HepG2 (cell line): ENCODE data around the gene UBE2H. TPM values are rescaled to one million over a fixed set of nuclear protein-coding genes. Genes with fewer than 3 reads are reported as not detected.

Source experiments
- ATAC-seq: fragments of 200-7000 bp; cut with Tn5 transposase; 3 replicates; pipeline ENCODE4 v1.9.1; 2020; ENCODE audit warnings: mild to moderate bottlenecking, moderate library complexity
- BruUV-seq: library from RNA; stranded (reverse); fragments of 400-500 nt; replicated peaks from 2 replicates; lab custom pipeline; 2021; lab: Mats Ljungman, UMichigan
- CTCF ChIA-PET: fragments of 300-600 bp; formaldehyde crosslinking; extraction: SDS; loops from one replicate; lab custom pipeline; 2021; ENCODE audit warnings: low total read pairs, inconsistent platforms, low intra/inter-chr PET ratio; lab: Yijun Ruan, JAX
- POLR2A ChIA-PET: fragments of 350-600 bp; sonication (Branson Sonifier 250); formaldehyde crosslinking; loops from one replicate; lab custom pipeline; 2020; ENCODE audit warnings: antibody characterized with exemption, inconsistent platforms; lab: Yijun Ruan, JAX
- DNase-seq: peaks from one replicate; pipeline ENCODE4 v3.0.0-alpha.2; 2015; ENCODE audit warnings: low spot score
- FAIRE-seq: peaks from 3 replicates; lab custom pipeline; 2011; peaks lifted over from hg19 to GRCh38; lab: Jason Lieb, UNC
- H2AFZ ChIP-seq: one replicate; pipeline ENCODE4 v1.6.1; 2011; ENCODE audit warnings: low read length, inconsistent platforms
- H3K27ac ChIP-seq: fragments of 300-600 bp; 3 replicates; pipeline ENCODE4 v1.8.0; 2011; ENCODE audit warnings: mixed run types, mild to moderate bottlenecking, mixed read lengths, low read length, inconsistent platforms; ENCODE audit not compliant: insufficient read depth; ENCODE audit errors: extremely low read length
- H3K27me3 ChIP-seq, 2 experiments: fragments of 200-600 bp in 1 of 2; 2 replicates in 1 of 2; 3 replicates in 1 of 2; pipeline versions ENCODE4 v1.6.0 to v1.8.0; 2011; ENCODE audit warnings: low read length in 2 of 2, mild to moderate bottlenecking in 2 of 2, moderate library complexity in 2 of 2, inconsistent platforms in 1 of 2; ENCODE audit not compliant: insufficient read depth in 2 of 2, control insufficient read depth in 1 of 2
- H3K36me3 ChIP-seq, 2 experiments: fragments of 200-600 bp in 1 of 2; replicated peaks in 1 of 2; 2 replicates in 1 of 2; 3 replicates in 1 of 2; pipeline versions ENCODE4 v1.5.1 to v1.8.0; 2011; ENCODE audit warnings: low read length in 2 of 2, inconsistent platforms in 1 of 2; ENCODE audit not compliant: insufficient read depth in 2 of 2, control insufficient read depth in 1 of 2
- H3K4me1 ChIP-seq: 2 replicates; pipeline ENCODE4 v1.5.1; 2012; ENCODE audit warnings: low read length, inconsistent platforms; ENCODE audit not compliant: insufficient read depth
- H3K4me2 ChIP-seq: 2 replicates; pipeline ENCODE4 v1.6.0; 2011; ENCODE audit warnings: low read depth, low read length, inconsistent platforms
- H3K4me3 ChIP-seq, 3 experiments: fragments of 200-600 bp in 1 of 3; sonication (generic), shearing (Covaris generic) in 1 of 3; replicated peaks in 1 of 3; 2 replicates each; pipeline ENCODE4 v1.5.1; 2011 to 2016; ENCODE audit warnings: low read length in 3 of 3, inconsistent platforms in 2 of 3, low read depth in 2 of 3, mild to moderate bottlenecking in 2 of 3, control low read depth in 1 of 3, mixed read lengths in 1 of 3; ENCODE audit not compliant: insufficient read depth in 1 of 3
- H3K79me2 ChIP-seq: one replicate; pipeline ENCODE4 v1.6.1; 2011; ENCODE audit warnings: low read length, inconsistent platforms; ENCODE audit not compliant: insufficient read depth
- H3K9ac ChIP-seq: 2 replicates; pipeline ENCODE4 v1.6.0; 2011; ENCODE audit warnings: mild to moderate bottlenecking, low read depth, low read length, inconsistent platforms; ENCODE audit not compliant: insufficient read depth
- H3K9me3 ChIP-seq: 2 replicates; pipeline ENCODE4 v1.5.1; 2012; ENCODE audit warnings: mild to moderate bottlenecking, low read length
- H4K20me1 ChIP-seq: 2 replicates; pipeline ENCODE4 v1.6.0; 2011; ENCODE audit warnings: inconsistent platforms, mild to moderate bottlenecking, low read length, moderate library complexity; ENCODE audit not compliant: insufficient read depth
- ATF7 ChIP-seq, 2 experiments: fragments of 450-650 bp in 1 of 2; sonication (generic) in 1 of 2; formaldehyde crosslinking in 1 of 2; IDR thresholded peaks; 2 replicates each; pipeline versions ENCODE4 v1.4.0 to v1.6.1; 2016 to 2020; ENCODE audit warnings: antibody characterized with exemption in 1 of 2, mild to moderate bottlenecking in 1 of 2, missing genetic modification reagents in 1 of 2
- CENPT ChIP-seq: sonication (generic); formaldehyde crosslinking; IDR thresholded peaks from 2 replicates; pipeline ENCODE4 v1.8.0; 2022; ENCODE audit warnings: low read depth, mild to moderate bottlenecking, moderate library complexity, missing genetic modification reagents
- HNF4A ChIP-seq: sonication (generic); formaldehyde crosslinking; IDR thresholded peaks from 2 replicates; pipeline ENCODE4 v1.4.0; 2020; ENCODE audit warnings: missing genetic modification reagents
- HNF4G ChIP-seq, 2 experiments: sonication (generic) in 1 of 2; formaldehyde crosslinking in 1 of 2; IDR thresholded peaks; 2 replicates each; pipeline versions ENCODE4 v1.4.0 to v1.6.1; 2011 to 2020; ENCODE audit warnings: borderline replicate concordance in 2 of 2, low read depth in 2 of 2, mild to moderate bottlenecking in 2 of 2, low read length in 1 of 2, missing genetic modification reagents in 1 of 2, moderate library complexity in 1 of 2
- KAT8 ChIP-seq: IDR thresholded peaks from 2 replicates; pipeline ENCODE4 v1.6.1; 2016; ENCODE audit warnings: missing genetic modification reagents, missing compliant biosample characterization
- MBD4 ChIP-seq: IDR thresholded peaks from 2 replicates; pipeline ENCODE4 v1.6.1; 2012; ENCODE audit warnings: low read length, inconsistent platforms, borderline replicate concordance
- MTA3 ChIP-seq: sonication (generic); formaldehyde crosslinking; IDR thresholded peaks from 2 replicates; pipeline ENCODE4 v1.4.0; 2020; ENCODE audit warnings: missing genetic modification reagents
- PATZ1 ChIP-seq: sonication (generic); formaldehyde crosslinking; IDR thresholded peaks from 2 replicates; pipeline ENCODE4 v1.4.0; 2020; ENCODE audit warnings: missing genetic modification reagents
- PAXIP1 ChIP-seq: sonication (generic); formaldehyde crosslinking; conservative IDR thresholded peaks from 2 replicates; pipeline ENCODE4 v1.4.0; 2020; ENCODE audit warnings: mild to moderate bottlenecking, missing genetic modification reagents, moderate library complexity
- PCBP1 ChIP-seq: fragments of 200-400 bp; formaldehyde crosslinking; IDR thresholded peaks from 2 replicates; pipeline ENCODE4 v1.6.1; 2017; ENCODE audit warnings: mild to moderate bottlenecking, low read depth, low read length, borderline replicate concordance
- THAP11 ChIP-seq: IDR thresholded peaks from 2 replicates; pipeline ENCODE4 v1.6.1; 2016; ENCODE audit warnings: missing biosample characterization, missing genetic modification reagents
- ZFP41 ChIP-seq: sonication (generic); formaldehyde crosslinking; IDR thresholded peaks from 2 replicates; pipeline ENCODE4 v1.4.0; 2020; ENCODE audit warnings: mild to moderate bottlenecking, missing genetic modification reagents, borderline replicate concordance
- ZNF546 ChIP-seq: sonication (generic); formaldehyde crosslinking; conservative IDR thresholded peaks from 2 replicates; pipeline ENCODE4 v1.8.1; 2023; ENCODE audit warnings: mild to moderate bottlenecking, missing genetic modification reagents
- ZNF557 ChIP-seq: sonication (generic); formaldehyde crosslinking; IDR thresholded peaks from 2 replicates; pipeline ENCODE4 v1.4.0; 2020; ENCODE audit warnings: missing genetic modification reagents
- ZNF639 ChIP-seq: conservative IDR thresholded peaks from 2 replicates; pipeline ENCODE4 v1.6.1; 2018; ENCODE audit warnings: missing genetic modification reagents
- ZNF770 ChIP-seq: sonication (generic); formaldehyde crosslinking; IDR thresholded peaks from 2 replicates; pipeline ENCODE4 v1.5.0; 2020; ENCODE audit warnings: mild to moderate bottlenecking, missing genetic modification reagents
- WGBS: methylation state at CpG from one replicate; pipeline ENCODE4 v1.1.6; 2017; ENCODE audit warnings: low lambda C conversion rate; 5-methylcytosine and 5-hydroxymethylcytosine counted together
- in situ Hi-C: cut with HindIII; loops from 2 replicates; pipeline ENCODE4 v1.10.0; 2017; ENCODE audit warnings: low pct_unique_long_range_greater_than_20kb; ENCODE audit not compliant: extremely low pct_ligation_motif_present
- intact Hi-C: fragments of 100-400 bp; cut with micrococcal nuclease; formaldehyde crosslinking; loops from one replicate; pipeline ENCODE4 v1.10.0; 2022; ENCODE audit not compliant: unreplicated experiment
- polyA plus RNA-seq, 8 experiments: library from polyadenylated mRNA; depleted of rRNA in 3 of 8; stranded (reverse) in 7 of 8; unstranded in 1 of 8; fragments of >200 nt; fragmentation: Illumina TruSeq in 4 of 8; extraction: Trizol in 4 of 8; gene quantifications; 2 replicates each; pipeline versions ENCODE4 v1.2.1 to v1.2.3, GENCODE V29; 2011 to 2016; ENCODE audit warnings: low read depth in 4 of 8, missing spikeins in 1 of 8, mixed read lengths in 1 of 8; ENCODE audit not compliant: insufficient read depth in 1 of 8
- total RNA-seq, 5 experiments: library from RNA; depleted of rRNA; stranded (reverse); fragments of >200 nt; fragmentation: Illumina TruSeq; extraction: Trizol; gene quantifications; 2 replicates each; pipeline ENCODE4 v1.2.3, GENCODE V29; 2016; ENCODE audit warnings: low read depth in 1 of 5

Gene UBE2H
- total and polyA plus RNA-seq, 2 of the 13 experiments (the other 11 are each of a cell fraction or from before 2014, with no cell fraction given) = 15.5 to 40.1 TPM

GRCh38 chr7:129906700-129907099 is 46.1 kb downstream of the UBE2H start:
- Histone ChIP-seq H3K27me3 (no peaks in the 10 kb centered on the region), H3K9me3 (no peaks in the 10 kb centered on the region), H3K4me2 (peak overlapping the region; percentile 9; the same call in 1 of the 2 replicates), H3K4me1 (peaks cover 36% of the 10 kb centered on the region), H3K9ac (no peak overlapping the region), H3K4me3 (no peak overlapping the region), H3K79me2 (peaks cover 18% of the 10 kb centered on the region), H3K27ac (no peak overlapping the region), H2AFZ (no peak overlapping the region), H3K36me3 (peaks cover 2 to 11% of the 10 kb centered on the region in 2 experiments; a peak in 2 of 5 replicates), H4K20me1 (peaks cover 47% of the 10 kb centered on the region; the same call in 1 of the 2 replicates)
- peak; percentile 62 for ATAC-seq
- intact Hi-C loops (no loop called here), in situ Hi-C loops (no loop called here)
- FAIRE-seq = no peak
- BruUV-seq = no TSS peak
- ChIA-PET POLR2A (no interaction called here), CTCF (no interaction called here)
- peak; percentile 77 for DNase-seq
- 55% methylated on average over 5 of the region's 5 CpGs for WGBS
- TF ChIP-seq HNF4A = peak; percentile 61
- TF ChIP-seq MBD4 = no peak
- TF ChIP-seq ZFP41 = no peak
- peak; percentile 29; the same call in 1 of the 2 replicates for TF ChIP-seq HNF4G (IDR thresholded peaks at IDR 0.05; ENCODE audit: borderline replicate concordance, low read depth, low read length)
- TF ChIP-seq HNF4G (CRISPR knock-in tag; IDR thresholded peaks at IDR 0.05; ENCODE audit: borderline replicate concordance, low read depth) = no peak
- no peak for TF ChIP-seq PCBP1
- no peak for TF ChIP-seq CENPT
- no peak for TF ChIP-seq ZNF770
- no peak for TF ChIP-seq ZNF639 (CRISPR knock-in tag)
- no peak for TF ChIP-seq PAXIP1
- TF ChIP-seq THAP11 (CRISPR knock-in tag) = 0 out of 2 replicates have a peak, but pooled peaks have one; percentile 15
- TF ChIP-seq MTA3 (CRISPR knock-in tag) = no peak
- TF ChIP-seq PATZ1 = no peak
- no peak for TF ChIP-seq ZNF557 (CRISPR knock-in tag)
- no peak for TF ChIP-seq ZNF546 (CRISPR knock-in tag)
- TF ChIP-seq ATF7 (IDR thresholded peaks at IDR 0.05) = no peak
- no peak for TF ChIP-seq ATF7 (CRISPR knock-in tag; IDR thresholded peaks at IDR 0.05)
- no peak for TF ChIP-seq KAT8 (CRISPR knock-in tag)
